ENCODE results near the gene CRTAP.
"Not testable (repeated sequence)": the region's sequence is repeated elsewhere in the genome, so short reads cannot be mapped to it uniquely, and the experiment has no call there.

CRTAP gene

DNA sequence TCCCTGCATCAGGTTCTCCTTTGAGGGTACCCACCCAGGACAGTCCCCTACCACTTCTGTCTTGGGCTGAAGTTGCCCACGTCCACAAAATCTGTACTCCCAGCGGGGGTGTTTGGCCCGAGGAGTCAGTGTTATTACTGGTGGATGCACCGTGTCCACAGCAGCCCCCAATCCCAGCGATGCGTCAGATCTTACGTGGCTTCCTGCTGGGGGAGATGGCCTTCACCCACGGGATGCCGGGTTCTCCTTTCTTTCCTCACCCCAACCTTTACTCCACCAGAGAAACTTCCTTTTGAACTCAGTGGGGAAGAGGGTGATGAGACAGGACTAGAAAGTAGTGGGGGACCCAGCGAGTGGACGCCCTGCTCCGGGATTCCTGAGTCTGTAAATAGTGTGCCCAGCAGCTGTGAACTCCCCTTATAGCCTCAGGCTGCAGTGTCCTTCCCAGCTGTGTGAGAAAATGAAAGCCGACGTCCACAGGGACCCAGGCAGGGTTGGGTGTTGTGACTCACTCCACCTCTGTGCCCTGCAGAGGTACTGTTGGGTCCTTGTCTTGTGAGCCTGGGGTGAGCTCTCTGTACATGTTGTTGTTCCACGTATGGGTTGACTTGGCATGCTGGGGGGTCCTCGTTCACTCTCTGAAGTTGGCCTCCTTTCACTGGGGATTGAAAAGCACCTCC is 31.5 kb downstream of the CRTAP start:
- no peak for DNase-seq

DNA sequence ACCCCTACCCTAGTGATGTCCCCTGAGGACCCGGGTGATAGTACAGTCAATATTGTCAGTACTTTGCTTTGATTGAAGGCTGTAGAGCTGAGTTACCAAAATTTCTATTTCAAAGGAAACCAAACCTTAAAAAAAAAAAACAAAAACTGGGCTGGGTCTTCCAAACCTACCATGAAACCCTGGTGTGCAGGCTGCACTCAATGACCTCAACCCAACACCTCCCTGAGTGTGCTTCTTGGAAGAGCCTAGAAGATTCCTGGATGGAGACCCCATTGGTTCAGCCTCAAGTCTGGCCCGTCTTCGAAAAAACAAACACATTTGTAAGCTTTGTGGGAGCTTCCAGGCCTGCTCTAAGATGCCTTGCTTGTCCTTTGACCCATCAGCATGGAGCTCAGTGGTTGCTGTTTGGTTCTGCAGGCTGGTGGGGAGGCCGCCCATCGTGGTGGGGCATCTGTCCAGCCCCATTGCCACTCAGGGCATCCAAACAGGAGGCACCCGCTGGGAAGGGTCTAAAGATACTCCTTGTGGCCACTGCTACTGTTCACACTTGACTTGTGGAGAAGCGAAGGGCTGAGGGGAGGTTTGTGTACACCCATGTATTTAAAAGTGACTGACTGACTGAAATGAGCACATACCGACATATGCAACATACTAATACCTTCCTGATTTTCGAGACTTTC is 32.2 kb downstream of the CRTAP start:
- no peak for DNase-seq

- DNase-seq, result no peak
These were observed 33.1 kb downstream of the CRTAP start for GRCh38 chr3:33146791-33147445.

DNA sequence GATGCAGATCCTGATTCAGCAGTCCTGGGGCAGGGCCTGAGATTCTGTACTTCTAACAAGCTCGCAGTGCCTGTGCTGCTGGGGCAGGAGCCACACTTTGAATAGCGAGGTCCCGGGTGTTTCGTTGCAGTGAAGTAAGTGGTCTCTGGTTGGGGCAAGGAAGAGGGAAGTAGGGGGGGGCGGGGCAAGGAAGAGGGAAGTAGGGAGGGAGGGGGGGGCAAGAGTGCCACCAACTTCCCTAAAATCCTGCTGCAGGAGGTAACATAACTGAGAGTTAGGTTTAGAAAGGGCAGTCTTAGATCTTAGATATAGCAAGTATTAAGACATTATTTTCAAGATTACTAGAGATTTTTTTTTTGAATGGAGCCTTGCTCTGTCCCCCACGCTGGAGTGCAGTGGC is 35.5 kb downstream of the CRTAP start:
- DNase-seq, result no peak

GRCh38 chr3:33152363-33153360 is 38.8 kb downstream of the CRTAP start:
- DNase-seq, result no peak

- DNase-seq, result no peak
These were observed 40.0 kb downstream of the CRTAP start for GRCh38 chr3:33153782-33154181.

DNA sequence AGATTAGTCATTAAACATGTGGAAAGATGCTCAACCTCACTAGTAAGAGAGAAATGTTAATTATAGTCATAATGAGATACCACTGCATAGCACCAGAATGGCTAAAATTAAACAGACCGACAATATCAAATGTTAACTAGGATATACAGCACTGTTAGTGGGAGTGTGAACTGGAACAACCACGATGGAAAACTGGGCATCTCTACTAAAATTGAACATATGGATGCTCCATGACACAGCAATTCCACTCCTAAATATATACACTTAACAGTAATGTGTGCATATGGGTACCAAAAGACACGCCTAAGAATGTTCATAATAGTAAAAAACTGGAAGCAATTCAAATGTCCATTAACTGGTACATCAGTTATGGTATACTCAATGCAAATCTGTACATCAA is 41.5 kb downstream of the CRTAP start:
- no peak for DNase-seq

DNA sequence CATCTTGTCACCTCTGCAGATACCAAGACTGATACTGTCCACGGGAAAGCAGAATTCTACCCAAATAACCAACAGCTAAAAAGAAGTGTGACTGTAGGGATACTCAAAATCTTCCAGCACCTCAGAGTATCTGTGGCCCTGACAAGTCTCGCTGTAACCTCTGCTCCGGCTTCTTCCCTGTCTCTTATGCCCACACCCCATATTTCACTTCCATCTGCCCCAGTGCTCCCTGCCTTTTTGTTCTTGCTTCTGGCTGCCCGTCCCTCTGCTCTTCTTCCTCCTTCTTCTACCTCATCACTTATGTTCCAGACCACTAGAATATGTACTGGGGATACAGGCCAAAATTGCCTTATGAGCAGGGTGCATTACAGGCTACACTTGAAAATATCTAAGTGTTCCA is 45.4 kb downstream of the CRTAP start:
- no peak for DNase-seq

- no peak for DNase-seq
These were observed 46.2 kb downstream of the CRTAP start for GRCh38 chr3:33159981-33160380.

DNA sequence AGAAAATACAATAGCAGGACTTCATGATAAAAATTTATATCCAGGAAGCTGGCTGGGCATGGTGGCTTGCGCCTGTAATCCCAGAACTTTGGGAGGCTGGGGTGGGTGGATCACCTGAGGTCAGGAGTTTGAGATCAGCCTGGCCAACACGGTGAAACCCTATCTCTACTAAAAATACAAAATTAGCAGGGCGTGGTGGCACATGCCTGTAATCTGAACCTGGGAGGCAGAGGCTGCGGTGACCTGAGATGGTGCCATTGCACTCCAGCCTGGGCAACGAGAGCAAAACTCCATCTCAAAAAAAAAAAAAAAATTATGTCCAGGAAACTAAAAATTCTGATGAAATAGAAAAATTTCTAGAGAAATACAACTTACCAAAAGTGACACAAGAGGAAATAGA is 48.8 kb downstream of the CRTAP start:
- DNase-seq, result not testable (repeated sequence)

- no peak for DNase-seq
These were observed 51.6 kb downstream of the CRTAP start for GRCh38 chr3:33165372-33165771.

GRCh38 chr3:33166095-33166494 is 52.3 kb downstream of the CRTAP start:
- no peak for DNase-seq

- no peak for DNase-seq
These were observed 53.5 kb downstream of the CRTAP start for GRCh38 chr3:33167284-33167683.

DNA sequence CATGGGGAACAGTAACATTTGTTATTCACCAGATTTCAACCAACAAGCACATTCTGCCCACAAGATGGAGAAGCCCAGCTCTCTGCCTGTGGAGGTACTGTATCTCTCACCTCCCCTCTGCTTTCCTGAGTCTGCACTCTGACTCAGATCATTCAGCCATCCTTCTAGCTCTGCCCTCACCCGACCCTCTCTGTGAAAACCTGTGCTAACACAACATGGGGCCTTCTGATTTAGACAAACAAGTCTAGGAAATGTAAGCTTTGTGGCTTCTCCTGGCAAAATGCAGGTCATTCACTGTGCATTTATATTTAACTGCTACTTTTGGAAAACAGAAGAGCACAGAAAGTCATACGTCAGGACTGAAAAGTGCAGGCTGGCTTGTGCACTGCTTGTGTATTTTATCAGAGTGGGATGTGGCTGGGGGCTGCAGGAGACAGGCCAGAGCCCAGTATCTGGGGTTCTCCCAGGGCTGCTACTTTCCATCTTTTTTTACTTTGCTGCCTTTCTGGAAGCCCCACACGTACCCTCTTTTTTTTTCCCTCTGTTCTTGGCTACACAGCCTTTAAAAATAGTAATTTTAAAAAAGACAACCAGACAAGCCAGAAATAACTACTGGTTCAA is 54.0 kb downstream of the CRTAP start:
- DNase-seq, result no peak

DNA sequence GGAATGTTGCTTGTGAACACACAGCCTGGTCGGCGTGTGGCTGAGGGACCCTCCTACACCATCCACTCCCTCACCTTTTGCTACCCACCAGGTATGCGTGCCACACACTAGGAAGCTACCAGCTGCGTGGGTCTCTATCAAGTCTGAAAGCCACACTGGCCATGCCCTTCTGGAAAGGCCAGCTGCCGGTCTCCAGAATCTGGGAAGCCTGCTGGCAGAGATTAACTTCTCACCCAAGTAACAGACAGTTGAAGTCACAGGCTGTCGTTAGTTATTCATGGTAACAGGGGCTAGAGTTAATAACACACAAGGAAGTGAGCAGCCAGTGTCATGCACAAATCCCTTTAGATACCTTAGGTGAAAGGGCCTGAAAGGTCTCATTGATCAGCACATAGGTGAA is 56.7 kb downstream of the CRTAP start:
- DNase-seq, result no peak

- DNase-seq, result no peak
These were observed 57.8 kb downstream of the CRTAP start for GRCh38 chr3:33171580-33171979.

DNA sequence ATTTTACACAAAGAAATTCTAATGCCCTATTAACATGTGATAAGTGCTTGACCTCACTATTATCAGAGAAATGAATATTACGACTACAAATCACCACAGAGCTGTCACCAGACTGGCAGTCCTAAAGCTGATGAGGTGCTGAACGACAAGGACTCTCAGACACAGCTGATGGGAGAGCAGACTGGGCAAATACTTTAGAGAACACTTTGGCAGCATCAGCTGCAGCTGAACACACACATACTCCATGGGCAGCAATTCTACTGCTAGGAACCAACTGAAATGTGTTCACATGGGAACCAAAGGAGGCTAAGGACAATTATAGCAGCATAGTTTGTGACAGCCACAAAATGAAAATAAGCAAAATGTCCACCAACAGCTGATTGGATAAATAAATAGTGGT is 59.3 kb downstream of the CRTAP start:
- DNase-seq, result no peak

GRCh38 chr3:33173672-33174071 is 59.9 kb downstream of the CRTAP start:
- no peak for DNase-seq

- DNase-seq, result no peak
These were observed 60.3 kb downstream of the CRTAP start for GRCh38 chr3:33174095-33174494.

DNA sequence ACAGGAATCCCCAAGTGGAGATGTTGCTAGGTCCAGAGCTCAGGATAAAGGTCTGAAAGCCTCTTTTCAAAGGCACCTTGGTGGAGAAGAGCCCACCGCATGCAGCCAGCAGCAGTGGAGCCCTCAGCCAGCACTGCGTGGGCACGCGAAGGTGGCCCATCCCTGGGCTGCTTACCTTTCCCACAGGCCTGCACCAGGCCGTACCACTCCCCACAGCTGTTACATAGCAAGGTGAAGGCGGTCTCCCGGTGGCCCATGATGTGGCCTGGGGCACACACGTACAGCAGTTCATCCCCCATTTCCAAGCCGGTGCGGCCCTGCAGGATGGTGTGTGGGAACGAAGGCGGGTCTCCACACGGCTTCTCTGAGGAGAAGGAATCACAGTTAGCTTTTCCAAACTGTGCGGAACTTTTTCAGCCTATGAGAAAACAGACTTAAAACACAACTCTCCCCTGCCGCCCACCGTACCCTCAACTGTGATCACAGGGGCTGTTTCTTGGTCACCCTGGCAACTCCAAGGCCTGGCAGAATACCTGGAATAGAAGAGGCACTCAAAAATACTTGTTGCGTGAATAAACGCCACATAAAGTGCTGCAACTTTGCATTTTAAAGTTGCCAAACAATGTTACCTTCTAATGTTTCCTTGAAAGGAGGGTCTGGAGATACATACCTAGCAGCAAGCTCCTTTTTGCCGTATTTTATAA is 61.0 kb downstream of the CRTAP start:
- DNase-seq, result no peak

DNA sequence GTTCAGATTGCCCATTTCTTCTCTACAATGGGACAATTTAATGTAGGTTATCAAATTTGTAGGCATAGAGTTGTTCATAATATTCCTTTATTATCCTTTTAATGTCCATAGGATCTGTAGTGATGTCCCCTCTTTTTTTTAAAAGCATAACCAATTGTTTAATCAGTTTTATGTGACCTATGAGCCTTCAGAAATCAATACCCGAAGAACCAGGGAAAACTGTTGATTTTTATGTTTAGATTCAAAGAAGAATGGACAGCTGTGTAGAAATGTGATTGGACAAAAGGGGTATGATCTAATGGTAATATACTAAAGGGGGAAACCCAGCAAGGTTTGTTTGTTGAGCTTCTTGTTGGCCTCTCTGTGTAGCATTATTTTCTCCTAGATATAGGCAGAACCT is 65.3 kb downstream of the CRTAP start:
- DNase-seq, result no peak

GRCh38 chr3:33181229-33181628 is 67.4 kb downstream of the CRTAP start:
- DNase-seq, result no peak
